Measurements from ENCODE around the gene RIC3.

GRCh38 chr11:8068605-8069221 lies 100.1 kb downstream of the RIC3 start:
- TF ChIP-seq MAX (IDR thresholded peaks at IDR 0.05) = no peak
- TF ChIP-seq RFX5 (IDR thresholded peaks at IDR 0.05; ENCODE audit: borderline replicate concordance, low read depth, low read length) = no peak
- no peak for TF ChIP-seq CHD2 (IDR thresholded peaks at IDR 0.05; ENCODE audit: low read length)
- no peak for TF ChIP-seq RBBP5 (IDR thresholded peaks at IDR 0.05; ENCODE audit: borderline replicate concordance, low read depth, low read length)
- no peak for TF ChIP-seq CTCF (IDR thresholded peaks at IDR 0.05; ENCODE audit: control extremely low read depth in 1 of 3, insufficient read depth in 1 of 3, low read depth in 1 of 3, low read length in 3 of 3)
- no peak for TF ChIP-seq POLR2A (IDR thresholded peaks at IDR 0.05; ENCODE audit: control extremely low read depth in 1 of 2, low read depth in 2 of 2, low read length in 2 of 2)
- no peak for TF ChIP-seq FOSL1 (IDR thresholded peaks at IDR 0.05; ENCODE audit: insufficient read depth, low read depth, low read length)
- no peak for TF ChIP-seq RAD21 (IDR thresholded peaks at IDR 0.05 in 1 of 2, conservative IDR thresholded peaks at IDR 0.05 in 1 of 2; ENCODE audit: low read depth in 2 of 2, low read length in 2 of 2)
- TF ChIP-seq, protein P1, sequence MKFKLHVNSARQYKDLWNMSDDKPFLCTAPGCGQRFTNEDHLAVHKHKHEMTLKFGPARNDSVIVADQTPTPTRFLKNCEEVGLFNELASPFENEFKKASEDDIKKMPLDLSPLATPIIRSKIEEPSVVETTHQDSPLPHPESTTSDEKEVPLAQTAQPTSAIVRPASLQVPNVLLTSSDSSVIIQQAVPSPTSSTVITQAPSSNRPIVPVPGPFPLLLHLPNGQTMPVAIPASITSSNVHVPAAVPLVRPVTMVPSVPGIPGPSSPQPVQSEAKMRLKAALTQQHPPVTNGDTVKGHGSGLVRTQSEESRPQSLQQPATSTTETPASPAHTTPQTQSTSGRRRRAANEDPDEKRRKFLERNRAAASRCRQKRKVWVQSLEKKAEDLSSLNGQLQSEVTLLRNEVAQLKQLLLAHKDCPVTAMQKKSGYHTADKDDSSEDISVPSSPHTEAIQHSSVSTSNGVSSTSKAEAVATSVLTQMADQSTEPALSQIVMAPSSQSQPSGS (IDR thresholded peaks at IDR 0.05; ENCODE audit: low read length) = no peak
- no peak for TF ChIP-seq POLR2AphosphoS5 (IDR thresholded peaks at IDR 0.05; ENCODE audit: low read depth, low read length)
- no peak for TF ChIP-seq EZH2 (IDR thresholded peaks at IDR 0.05; ENCODE audit: low read depth, low read length, severe bottlenecking)
- no peak for TF ChIP-seq CREB1 (IDR thresholded peaks at IDR 0.05)
